Ramos (cell line): Measurements from ENCODE around the gene LSP1.
"Not testable (repeated sequence)": the region's sequence is repeated elsewhere in the genome, so short reads cannot be mapped to it uniquely, and the experiment has no call there.

Experiments
- in situ Hi-C: fragments of 300-500 bp; cut with MboI; formaldehyde crosslinking; loops from one replicate; pipeline ENCODE4 v1.14.3; 2022; ENCODE audit warnings: low sequenced_read_pairs; ENCODE audit not compliant: unreplicated experiment

Gene LSP1, protein sequence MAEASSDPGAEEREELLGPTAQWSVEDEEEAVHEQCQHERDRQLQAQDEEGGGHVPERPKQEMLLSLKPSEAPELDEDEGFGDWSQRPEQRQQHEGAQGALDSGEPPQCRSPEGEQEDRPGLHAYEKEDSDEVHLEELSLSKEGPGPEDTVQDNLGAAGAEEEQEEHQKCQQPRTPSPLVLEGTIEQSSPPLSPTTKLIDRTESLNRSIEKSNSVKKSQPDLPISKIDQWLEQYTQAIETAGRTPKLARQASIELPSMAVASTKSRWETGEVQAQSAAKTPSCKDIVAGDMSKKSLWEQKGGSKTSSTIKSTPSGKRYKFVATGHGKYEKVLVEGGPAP

GRCh38 chr11:1852877-1853276 is at the start of gene LSP1:
LSP1 (plus strand) TSS chr11:1853084; CDS start chr11:1853145, 61 bp downstream.
- in situ Hi-C loops = no loop called here

- in situ Hi-C loops = loop anchor here (10.0 kb wide), 1 partner anchor 108 kb away; the partner anchor contains the start of gene KRTAP5-6
Observed at GRCh38 chr11:1803246-1803645, 49.6 kb upstream of the LSP1 start.

DNA sequence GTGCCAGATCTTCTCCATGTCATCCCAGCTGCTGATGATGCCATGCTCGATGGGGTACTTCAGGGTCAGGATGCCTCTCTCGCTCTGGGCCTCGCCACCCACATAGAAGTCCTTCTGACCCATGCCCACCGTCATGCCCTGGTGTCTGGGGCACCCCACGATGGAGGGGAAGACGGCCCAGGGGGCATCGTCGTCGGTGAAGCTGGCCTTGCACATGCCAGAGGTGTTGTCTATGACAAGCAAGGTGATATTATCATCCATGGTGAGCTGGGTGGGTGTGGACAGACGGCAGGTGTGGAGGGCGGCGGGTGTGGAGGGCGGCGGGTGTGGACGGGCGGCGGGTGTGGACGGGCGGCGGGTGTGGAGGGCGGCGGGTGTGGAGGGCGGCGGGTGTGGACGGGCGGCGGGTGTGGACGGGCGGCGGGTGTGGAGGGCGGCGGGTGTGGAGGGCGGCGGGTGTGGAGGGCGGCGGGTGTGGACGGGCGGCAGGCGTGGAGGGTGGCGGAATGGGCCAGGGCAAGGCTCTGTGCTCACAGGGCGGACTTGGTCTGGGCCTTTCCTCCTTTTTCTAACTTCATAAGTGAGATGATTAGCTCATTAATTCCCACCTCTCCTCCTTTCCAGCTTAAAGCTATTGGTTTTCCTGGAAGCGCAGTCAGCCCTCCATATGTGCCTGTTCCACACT is 48.9 kb upstream of the LSP1 start:
- in situ Hi-C loops = loop anchor here (10.0 kb wide), 1 partner anchor 109 kb away; the partner anchor contains the start of gene KRTAP5-6

GRCh38 chr11:1805525-1805924 is 47.4 kb upstream of the LSP1 start:
- in situ Hi-C loops = loop anchor here (10.0 kb wide), 1 partner anchor 111 kb away; the partner anchor contains the start of gene KRTAP5-6

- in situ Hi-C loops = loop anchor here (10.0 kb wide), 1 partner anchor 113 kb away; the partner anchor contains the start of gene KRTAP5-6
Observed at GRCh38 chr11:1807264-1807995, 45.5 kb upstream of the LSP1 start.

DNA sequence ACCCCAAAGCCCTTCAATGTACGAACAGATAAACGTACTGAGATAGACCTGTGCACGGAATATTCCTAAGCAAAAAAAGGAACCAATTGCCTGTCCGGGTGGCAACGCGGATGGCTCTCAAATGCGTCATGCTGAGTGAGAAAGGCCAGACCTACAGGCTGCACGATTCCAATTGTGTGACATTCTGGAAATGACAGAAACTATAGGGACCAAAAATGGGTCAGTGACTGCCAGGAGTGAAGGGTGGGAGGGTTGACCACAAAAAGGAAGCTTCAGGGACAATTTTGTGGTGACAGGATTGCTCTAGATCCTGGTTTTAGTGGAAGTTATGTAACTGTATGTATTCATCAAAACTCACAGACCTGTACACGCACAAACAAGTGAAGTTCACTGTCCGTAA is 42.1 kb upstream of the LSP1 start:
- in situ Hi-C loops = no loop called here

DNA sequence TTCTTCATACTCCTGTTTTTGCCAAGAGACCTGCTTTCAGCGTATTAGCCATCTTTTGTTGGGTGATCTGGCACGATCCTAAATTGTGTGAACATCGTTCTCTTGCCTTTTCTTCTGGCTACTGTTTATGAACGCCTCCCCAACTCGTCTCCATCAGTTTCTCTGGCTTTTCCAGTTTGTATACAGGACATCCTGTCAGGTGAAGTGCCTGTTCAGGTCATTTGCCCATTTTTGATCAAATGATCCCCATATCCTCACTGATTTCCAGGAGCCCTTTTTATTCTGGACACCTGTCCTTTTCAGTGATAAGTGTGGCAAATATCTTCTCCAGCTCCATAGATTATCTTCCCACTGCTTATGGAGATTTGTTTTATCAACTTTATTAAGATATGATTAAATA is 40.6 kb upstream of the LSP1 start:
- in situ Hi-C loops = no loop called here

GRCh38 chr11:1812801-1813200 is 40.1 kb upstream of the LSP1 start:
- in situ Hi-C loops = no loop called here

DNA sequence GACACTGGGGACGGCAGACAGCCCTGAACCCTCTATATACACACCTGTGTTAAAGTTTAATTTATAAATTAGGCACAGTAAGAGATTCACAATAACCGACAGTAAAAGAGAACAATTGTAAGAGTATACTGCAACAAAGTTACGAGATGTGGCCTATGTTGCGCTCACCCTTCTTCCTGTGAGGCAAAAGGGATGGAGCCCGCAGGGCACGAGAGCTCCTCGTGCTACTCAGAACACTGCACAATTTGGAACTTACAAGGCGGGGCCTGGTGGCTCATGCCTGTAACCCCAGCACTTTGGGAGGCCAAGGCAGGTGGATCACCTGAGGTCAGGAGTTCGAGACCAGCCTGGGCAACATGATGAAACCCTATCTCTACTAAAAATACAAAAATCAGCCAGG is 39.5 kb upstream of the LSP1 start:
- in situ Hi-C loops = not testable (repeated sequence)

DNA sequence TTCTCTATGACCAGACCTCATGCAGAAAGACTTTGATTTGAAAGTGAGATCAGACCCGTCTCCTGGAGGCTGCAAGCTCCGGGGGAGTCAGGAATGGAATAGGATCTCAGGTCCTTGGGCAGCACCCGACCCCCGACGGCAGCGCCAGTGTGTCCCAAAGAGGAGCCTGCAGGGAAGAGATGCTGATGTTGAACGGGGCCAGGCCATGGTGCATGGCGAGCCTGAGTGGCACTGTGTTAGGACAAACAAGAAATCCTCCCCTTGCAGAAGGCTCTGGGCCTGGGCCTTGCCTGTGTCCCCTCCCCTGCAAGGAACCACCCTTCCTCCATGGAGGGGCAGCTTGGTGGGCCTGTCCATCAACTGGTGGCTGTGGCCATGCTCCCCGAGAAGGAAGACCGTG is 38.2 kb upstream of the LSP1 start:
- in situ Hi-C loops = no loop called here

- in situ Hi-C loops = no loop called here
Observed at GRCh38 chr11:1815311-1815710, 37.6 kb upstream of the LSP1 start.

DNA sequence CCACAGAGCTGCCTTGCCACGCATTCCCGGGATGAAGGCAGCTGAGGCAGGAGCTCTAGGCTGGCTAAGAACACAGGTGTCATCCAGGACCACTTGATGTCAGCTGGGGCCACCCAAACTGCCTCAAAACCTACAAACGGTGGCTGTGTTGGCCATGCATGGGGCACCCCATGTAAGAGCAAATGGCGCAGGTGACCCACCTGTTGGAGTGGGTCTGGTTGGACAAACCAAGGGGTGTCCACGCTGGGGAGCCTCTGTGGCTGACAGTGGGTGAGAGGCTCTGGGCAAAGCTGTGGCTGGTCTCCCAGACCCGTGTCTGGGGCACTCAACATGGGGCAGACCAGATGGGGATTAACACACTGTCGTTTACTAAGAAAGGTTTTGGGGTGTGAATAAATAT is 37.1 kb upstream of the LSP1 start:
- in situ Hi-C loops = no loop called here

- in situ Hi-C loops = no loop called here
Observed at GRCh38 chr11:1817000-1817399, 35.9 kb upstream of the LSP1 start.

- in situ Hi-C loops = no loop called here
Observed at GRCh38 chr11:1817511-1817910, 35.4 kb upstream of the LSP1 start.

- in situ Hi-C loops = no loop called here
Observed at GRCh38 chr11:1819074-1819473, 33.8 kb upstream of the LSP1 start.

DNA sequence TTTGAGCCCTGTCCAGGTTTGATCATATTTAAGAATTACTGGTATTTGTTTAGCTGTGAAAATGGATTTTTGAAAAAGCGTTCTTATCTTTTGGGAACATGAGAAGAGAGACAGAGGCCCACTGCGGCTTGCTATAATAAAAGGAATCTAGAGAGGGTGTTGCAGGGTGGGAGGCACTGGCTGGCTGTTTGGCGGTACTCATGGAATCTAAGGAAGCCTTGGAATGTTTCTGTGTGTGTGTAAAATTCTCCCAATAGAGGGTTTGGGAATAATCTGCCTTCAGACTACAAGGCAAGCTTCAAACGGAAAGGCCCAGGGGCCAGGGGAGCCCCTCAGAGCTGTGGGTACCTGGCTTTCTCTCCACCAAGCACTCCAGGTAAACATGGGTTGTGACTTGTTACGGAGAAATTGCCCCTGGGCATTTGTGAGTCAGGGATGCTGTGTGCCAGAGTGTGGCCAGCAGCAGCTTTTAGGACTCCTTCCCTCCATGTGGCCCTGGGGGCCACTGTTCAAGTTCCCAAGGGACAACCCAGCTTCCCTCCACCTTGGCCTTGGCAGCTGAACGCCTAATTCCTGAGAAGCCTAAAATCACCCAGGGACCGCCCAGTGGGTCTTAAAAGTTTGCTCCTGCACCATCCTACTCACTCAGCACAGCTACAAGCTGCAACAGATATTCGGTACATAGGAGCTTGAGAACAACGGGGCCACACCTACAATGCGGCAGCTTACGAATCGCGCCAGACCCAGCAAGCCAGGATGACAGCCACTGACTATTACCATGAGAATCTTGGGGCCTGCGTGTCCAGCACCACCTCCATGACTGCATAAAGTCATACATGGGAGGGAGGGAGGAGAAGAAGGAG is 32.2 kb upstream of the LSP1 start:
- in situ Hi-C loops = no loop called here

DNA sequence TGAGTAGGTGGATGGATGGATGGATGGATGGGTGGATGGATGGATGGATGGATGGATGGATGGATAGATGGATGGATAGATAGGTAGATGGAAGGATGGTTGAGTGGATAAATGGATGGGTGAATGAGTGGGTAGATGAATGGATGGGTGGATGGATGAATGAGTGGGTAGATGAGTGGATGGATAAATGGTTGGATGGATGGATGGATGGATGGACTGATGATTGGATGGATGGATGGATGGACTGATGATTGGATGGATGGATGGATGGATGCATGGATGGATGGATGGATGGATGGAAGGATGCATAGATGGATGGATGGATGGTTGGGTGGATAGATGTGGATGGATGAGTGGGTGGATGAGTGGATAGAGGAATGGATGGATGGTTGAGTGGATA is 31.3 kb upstream of the LSP1 start:
- in situ Hi-C loops = no loop called here

DNA sequence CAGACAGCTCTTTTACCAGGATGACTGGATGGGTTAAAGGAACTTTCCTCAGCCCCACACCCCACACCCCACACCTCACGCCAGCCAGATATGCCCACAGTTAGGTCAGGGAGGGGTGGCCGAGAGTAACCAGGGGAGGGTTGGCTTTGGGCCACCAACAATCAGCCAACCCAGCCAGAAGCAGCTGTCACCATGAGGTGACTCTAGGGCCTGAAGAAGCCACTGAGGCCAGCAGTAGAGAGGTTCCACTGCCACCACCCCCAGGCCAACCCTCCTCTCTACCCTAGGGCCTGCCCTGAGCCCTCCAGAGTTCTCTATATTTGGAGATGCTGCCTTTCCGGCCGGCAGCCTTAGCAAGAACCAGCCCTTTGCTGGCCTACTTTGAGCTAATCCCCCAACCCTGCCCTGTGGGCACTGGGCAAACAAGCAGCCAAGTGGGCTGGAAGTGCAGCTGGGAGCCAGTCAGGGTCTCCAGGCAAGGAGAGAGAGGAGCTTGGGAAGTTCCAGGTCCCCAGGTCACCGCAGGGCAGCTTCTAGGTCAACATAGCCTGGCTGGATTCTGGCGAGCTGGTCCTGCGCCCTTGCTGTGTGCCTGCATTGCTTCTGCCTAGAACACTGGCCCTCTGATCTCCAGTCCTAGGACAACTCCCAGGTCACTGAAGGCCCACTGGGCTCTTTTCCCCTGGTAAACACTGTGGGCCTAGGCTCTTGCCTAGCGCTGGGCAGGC is 30.1 kb upstream of the LSP1 start:
- in situ Hi-C loops = no loop called here
